Caco-2 (cell line): ENCODE results near the gene ERP44. TPM values are rescaled to one million over a fixed set of nuclear protein-coding genes. Genes with fewer than 3 reads are reported as not detected.

Experiments used
- BruUV-seq: library from RNA; stranded (reverse); fragments of 400-500 nt; replicated peaks from 2 replicates; lab custom pipeline; 2021; lab: Mats Ljungman, UMichigan
- CTCF ChIA-PET: fragments of 300-600 bp; sonication (Branson Sonifier 250); formaldehyde crosslinking; loops from one replicate; lab custom pipeline; 2022; ENCODE audit warnings: antibody characterized with exemption; lab: Charles Lee
- POLR2A ChIA-PET: fragments of 300-600 bp; sonication (Branson Sonifier 250); formaldehyde crosslinking; loops from one replicate; lab custom pipeline; 2022; ENCODE audit warnings: antibody characterized with exemption; lab: Charles Lee
- DNase-seq, 2 experiments: peaks; one replicate each; pipeline versions ENCODE4 v3.0.0 to v3.0.0-alpha.2; 2020 to 2022
- H3K27me3 ChIP-seq: replicated peaks from 2 replicates; pipeline ENCODE4 v1.6.0; 2011; ENCODE audit warnings: low read length; ENCODE audit not compliant: control insufficient read depth, insufficient read depth
- H3K36me3 ChIP-seq: 2 replicates; pipeline ENCODE4 v1.5.1; 2011; ENCODE audit warnings: low read length; ENCODE audit not compliant: control insufficient read depth, insufficient read depth
- H3K4me1 ChIP-seq: fragments of 250-450 bp; sonication (Bioruptor Pico); 2 replicates; pipeline ENCODE4 v1.5.1; 2020; ENCODE audit warnings: mild to moderate bottlenecking
- H3K4me3 ChIP-seq: 2 replicates; pipeline ENCODE4 v1.5.1; 2011; ENCODE audit warnings: low read depth, mild to moderate bottlenecking, control low read depth, low read length
- H3K9me3 ChIP-seq: fragments of 250-450 bp; sonication (Bioruptor Pico); 2 replicates; pipeline ENCODE4 v1.5.1; 2020; ENCODE audit warnings: mild to moderate bottlenecking, moderate library complexity
- H3K27ac Mint-ChIP-seq: one replicate; pipeline ENCODE4 v1.8.0; 2022; ENCODE audit warnings: mixed read lengths; ENCODE audit not compliant: unreplicated experiment
- H3K27me3 Mint-ChIP-seq: one replicate; pipeline ENCODE4 v1.8.0; 2022; ENCODE audit warnings: mixed read lengths; ENCODE audit not compliant: insufficient read depth, unreplicated experiment
- H3K36me3 Mint-ChIP-seq: one replicate; pipeline ENCODE4 v1.8.0; 2022; ENCODE audit warnings: mild to moderate bottlenecking, mixed read lengths; ENCODE audit not compliant: insufficient read depth, unreplicated experiment
- H3K4me1 Mint-ChIP-seq: one replicate; pipeline ENCODE4 v1.8.0; 2022; ENCODE audit warnings: low read depth, mixed read lengths; ENCODE audit not compliant: unreplicated experiment
- H3K4me3 Mint-ChIP-seq: one replicate; pipeline ENCODE4 v1.8.0; 2022; ENCODE audit warnings: mild to moderate bottlenecking, moderate library complexity, mixed read lengths; ENCODE audit not compliant: unreplicated experiment
- H3K9me3 Mint-ChIP-seq: one replicate; pipeline ENCODE4 v1.8.0; 2022; ENCODE audit warnings: mixed read lengths; ENCODE audit not compliant: unreplicated experiment
- CTCF ChIP-seq, 2 experiments: fragments of 200-600 bp in 1 of 2; IDR thresholded peaks; 1 replicate in 1 of 2; 2 replicates in 1 of 2; pipeline versions ENCODE4 v1.5.1 to v1.8.0; 2011 to 2022; ENCODE audit warnings: antibody characterized with exemption in 1 of 2, control low read depth in 1 of 2, inconsistent platforms in 1 of 2, low read depth in 1 of 2, low read length in 1 of 2, mild to moderate bottlenecking in 1 of 2, moderate library complexity in 1 of 2; ENCODE audit not compliant: insufficient read depth in 1 of 2, severe bottlenecking in 1 of 2, unreplicated experiment in 1 of 2
- intact Hi-C: fragments of 100-400 bp; cut with micrococcal nuclease; formaldehyde crosslinking; loops from one replicate; pipeline ENCODE4 v1.10.0; 2022; ENCODE audit not compliant: unreplicated experiment
- total RNA-seq: library from RNA; stranded (reverse); gene quantifications from 2 replicates; pipeline ENCODE4 v1.2.3, GENCODE V29; 2022

The ERP44 gene
- total RNA-seq, 1 experiment from 2014 or later: 25.6 TPM

- DNase-seq: no peak
- POLR2A ChIA-PET: no interaction called here
- Histone ChIP-seq H3K27me3 (no peaks in the 10 kb centered on the region), H3K36me3 (no peaks in the 10 kb centered on the region), H3K4me3 (no peak overlapping the region), H3K4me1 (no peaks in the 10 kb centered on the region), H3K9me3 (no peaks in the 10 kb centered on the region)
- no peaks in the 10 kb centered on the region for H3K36me3 Mint-ChIP-seq
- H3K4me3 Mint-ChIP-seq: no peak overlapping the region
- H3K27ac Mint-ChIP-seq: no peak overlapping the region
- H3K27me3 Mint-ChIP-seq: no peaks in the 10 kb centered on the region
- no peaks in the 10 kb centered on the region for H3K9me3 Mint-ChIP-seq
- intact Hi-C loops: no loop called here
- CTCF ChIA-PET: no interaction called here
- TF ChIP-seq CTCF (IDR thresholded peaks at IDR 0.05; ENCODE audit: insufficient read depth in 1 of 2, low read depth in 1 of 2, low read length in 1 of 2, severe bottlenecking in 1 of 2, unreplicated experiment in 1 of 2): no peak
- no peaks in the 10 kb centered on the region for H3K4me1 Mint-ChIP-seq
- BruUV-seq: no TSS peak
Measured at GRCh38 chr9:100108559-100108958, 9.8 kb upstream of the ERP44 start.

- POLR2A ChIA-PET: no interaction called here
- H3K27me3 ChIP-seq: no peaks in the 10 kb centered on the region
- no peaks in the 10 kb centered on the region for H3K9me3 ChIP-seq
- Mint-ChIP-seq H3K9me3 (no peaks in the 10 kb centered on the region), H3K4me3 (no peak overlapping the region), H3K4me1 (no peaks in the 10 kb centered on the region), H3K27me3 (no peaks in the 10 kb centered on the region), H3K27ac (no peak overlapping the region), H3K36me3 (no peaks in the 10 kb centered on the region)
- BruUV-seq: no TSS peak
- DNase-seq: no peak
- no peak overlapping the region for H3K4me3 ChIP-seq
- CTCF ChIA-PET: no interaction called here
- intact Hi-C loops: no loop called here
- no peak for TF ChIP-seq CTCF (IDR thresholded peaks at IDR 0.05; ENCODE audit: insufficient read depth in 1 of 2, low read depth in 1 of 2, low read length in 1 of 2, severe bottlenecking in 1 of 2, unreplicated experiment in 1 of 2)
- H3K4me1 ChIP-seq: no peaks in the 10 kb centered on the region
- no peaks in the 10 kb centered on the region for H3K36me3 ChIP-seq
Measured at GRCh38 chr9:100106616-100107015, 7.8 kb upstream of the ERP44 start.

GRCh38 chr9:100105861-100106260 is 7.1 kb upstream of the ERP44 start:
- Mint-ChIP-seq H3K27me3 (no peaks in the 10 kb centered on the region), H3K4me3 (no peak overlapping the region), H3K36me3 (no peaks in the 10 kb centered on the region), H3K9me3 (no peaks in the 10 kb centered on the region), H3K27ac (no peak overlapping the region), H3K4me1 (no peaks in the 10 kb centered on the region)
- no TSS peak for BruUV-seq
- no peaks in the 10 kb centered on the region for H3K36me3 ChIP-seq
- TF ChIP-seq CTCF (IDR thresholded peaks at IDR 0.05; ENCODE audit: insufficient read depth in 1 of 2, low read depth in 1 of 2, low read length in 1 of 2, severe bottlenecking in 1 of 2, unreplicated experiment in 1 of 2): no peak
- H3K4me3 ChIP-seq: no peak overlapping the region
- no peak for DNase-seq
- H3K4me1 ChIP-seq: no peaks in the 10 kb centered on the region
- intact Hi-C loops: no loop called here
- CTCF ChIA-PET: no interaction called here
- H3K27me3 ChIP-seq: no peaks in the 10 kb centered on the region
- POLR2A ChIA-PET: no interaction called here
- no peaks in the 10 kb centered on the region for H3K9me3 ChIP-seq
